Measurements from ENCODE around the gene FSCN2.
A peak's percentile ranks its signal among the peaks of the same experiment; 100 is the strongest.

Gene FSCN2

DNA sequence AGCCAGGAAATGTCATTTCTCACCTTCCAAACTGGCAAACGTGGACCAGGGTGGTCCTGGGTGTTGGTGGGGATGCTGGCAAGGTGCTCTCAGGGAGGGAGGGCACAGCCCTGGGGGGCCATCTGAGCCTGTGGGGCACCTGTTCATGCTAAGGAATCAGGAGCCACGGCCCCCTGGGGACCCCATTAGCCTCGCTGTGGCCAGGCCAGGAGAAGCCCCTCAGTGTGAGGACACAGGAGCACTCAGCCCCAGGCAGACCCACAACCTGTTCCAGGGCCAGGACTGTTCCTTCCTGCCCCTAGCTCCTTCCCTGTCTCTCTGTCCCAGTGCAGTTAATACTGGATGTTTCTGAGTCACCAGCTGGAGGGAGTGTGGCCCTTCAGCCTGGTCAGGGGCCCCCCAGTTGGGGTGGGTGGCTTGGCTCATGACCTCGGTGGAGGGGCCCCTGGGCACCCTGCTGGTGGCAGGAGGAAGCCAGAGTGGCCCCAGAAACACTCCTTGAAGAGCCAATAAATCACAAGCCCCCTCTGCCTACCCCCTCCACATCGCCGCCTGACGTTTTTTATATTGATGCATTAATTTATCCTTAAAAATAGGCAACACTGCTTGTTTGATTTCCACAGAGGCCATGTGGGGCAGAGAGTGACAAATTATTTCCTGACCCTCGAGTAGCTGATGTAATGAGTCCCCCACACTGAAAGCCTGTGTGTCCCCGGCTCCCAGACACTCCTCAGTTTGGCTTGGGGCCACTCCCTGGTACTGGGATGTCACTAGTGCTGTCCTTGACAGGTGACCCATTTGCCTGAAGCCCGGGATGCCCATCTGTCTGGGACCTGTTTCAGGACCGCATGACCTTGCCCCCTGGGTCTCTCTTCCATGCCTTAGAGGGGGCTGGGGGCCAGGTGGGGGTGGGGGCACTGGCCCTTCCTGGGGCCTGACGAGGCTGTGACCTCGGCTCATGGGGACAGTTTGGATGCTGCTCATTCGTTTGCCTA, 37.9 kb upstream of the FSCN2 start:
- no peak for DNase-seq

DNA sequence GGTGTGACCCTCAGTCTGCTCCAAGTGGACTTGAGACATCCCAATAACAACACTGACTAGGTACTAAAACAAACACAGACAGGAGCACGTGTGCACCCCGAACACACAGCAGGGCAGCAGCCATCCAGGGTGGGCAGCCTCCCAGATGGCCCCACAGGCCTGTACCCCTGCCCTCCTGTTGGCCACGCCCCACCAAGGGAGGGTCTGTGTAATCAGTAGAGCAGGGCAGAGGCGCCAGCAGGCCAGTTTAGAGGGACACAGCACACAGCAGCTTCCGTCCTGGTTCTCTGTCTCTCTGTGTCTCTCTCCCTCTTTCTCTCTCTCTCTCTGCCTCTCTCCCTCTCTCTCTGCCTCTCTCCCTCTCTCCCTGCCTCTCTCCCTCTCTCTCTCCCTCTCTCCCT, 37.0 kb upstream of the FSCN2 start:
- no peak for DNase-seq

DNA sequence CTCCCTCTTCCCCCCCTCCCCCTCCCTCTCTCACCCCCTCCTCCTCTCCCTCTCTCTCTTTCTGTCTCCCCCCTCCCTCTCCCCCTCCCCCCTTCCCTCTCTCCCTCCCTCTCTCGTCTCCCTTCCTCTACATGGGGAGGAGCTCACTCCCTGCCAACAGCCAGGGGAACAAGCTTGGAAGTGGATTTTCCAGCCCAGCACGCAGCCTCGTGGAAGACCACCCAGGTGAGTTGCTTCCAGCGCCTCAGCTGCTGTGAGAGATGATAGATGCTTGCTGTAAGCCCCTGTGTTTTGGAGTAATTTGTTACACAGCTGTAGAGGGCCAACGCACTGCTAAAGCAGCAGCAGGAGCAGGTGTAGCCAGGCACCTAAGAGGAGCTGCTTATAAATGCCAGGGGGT, 36.4 kb upstream of the FSCN2 start:
- DNase-seq = no peak

DNA sequence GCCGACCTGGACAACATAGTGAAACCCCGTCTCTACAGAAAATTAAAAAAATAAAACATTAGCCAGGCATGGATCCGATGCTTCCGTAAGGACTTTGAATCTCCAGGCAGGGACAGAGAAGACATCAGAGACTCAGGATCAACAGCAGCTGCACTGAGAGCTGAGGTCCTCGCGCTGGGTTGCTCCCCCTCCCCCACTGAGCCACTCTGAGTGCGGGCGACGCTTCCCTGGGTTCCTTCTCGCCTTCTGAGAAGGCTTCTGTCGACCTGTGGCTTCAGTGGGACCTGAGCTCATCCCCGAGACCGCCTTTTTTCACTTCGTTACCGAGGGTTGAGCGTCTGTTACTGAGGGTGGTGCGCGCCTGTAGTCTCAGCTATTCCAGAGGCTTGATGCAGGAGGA, 36.0 kb upstream of the FSCN2 start:
- no peak for DNase-seq

DNA sequence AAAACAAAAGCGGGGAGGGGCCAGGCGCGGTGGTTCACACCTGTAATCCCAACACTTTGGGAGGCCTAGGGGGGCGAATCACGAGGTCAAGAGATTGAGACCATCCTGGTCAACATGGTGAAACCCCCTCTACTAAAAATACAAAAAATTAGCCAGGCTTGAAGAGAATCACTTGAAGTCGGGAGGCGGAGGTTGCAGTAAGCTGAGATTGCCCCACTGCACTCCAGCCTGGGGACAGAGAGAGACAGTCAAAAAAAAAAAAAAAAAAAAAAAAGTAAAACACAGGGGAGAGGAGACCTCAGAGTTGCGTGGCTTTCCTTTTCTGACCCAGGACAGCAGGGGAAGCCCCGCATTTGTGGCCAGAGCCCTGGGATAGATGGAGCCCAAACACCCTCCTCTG, 35.5 kb upstream of the FSCN2 start:
- DNase-seq = no peak

DNA sequence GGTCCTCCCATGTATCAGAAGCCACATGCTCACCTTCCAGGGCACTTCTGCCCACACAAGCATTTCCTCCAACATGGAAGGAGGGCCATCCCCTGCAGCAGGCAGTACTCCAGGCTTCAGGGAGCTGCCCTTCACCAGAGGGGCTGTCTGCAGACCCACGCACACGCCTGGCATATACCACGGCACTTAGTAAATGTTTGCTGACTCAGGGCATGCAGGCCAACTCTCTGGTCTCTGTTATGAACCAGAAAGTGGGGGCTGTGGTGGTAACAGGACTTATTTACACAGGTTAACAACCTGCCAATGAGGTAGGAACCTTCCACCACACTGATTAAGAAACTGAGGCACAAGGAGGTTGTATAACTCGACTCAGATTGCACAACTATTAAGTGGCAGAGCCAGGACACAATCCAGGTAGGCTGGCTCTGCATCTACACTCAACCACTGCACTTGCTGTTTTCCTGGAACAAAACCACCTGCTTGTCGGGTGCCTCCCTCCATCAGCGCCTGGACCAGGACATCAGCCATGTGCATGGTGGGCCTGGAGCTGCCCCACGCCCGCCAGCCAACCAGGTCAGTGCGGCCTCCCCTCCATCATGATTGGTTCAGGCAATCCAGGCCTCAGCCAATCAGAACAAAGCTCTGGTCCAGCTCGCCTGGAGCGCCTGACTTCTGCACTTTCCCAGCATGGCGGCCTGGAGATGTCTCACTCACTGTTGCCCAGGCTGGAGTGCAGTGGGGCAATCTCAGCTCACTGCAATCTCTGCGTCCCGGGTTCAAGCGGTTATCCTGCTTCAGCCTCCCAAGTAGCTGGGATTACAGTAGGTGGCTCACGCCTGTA, 34.8 kb upstream of the FSCN2 start:
- DNase-seq = no peak

DNA sequence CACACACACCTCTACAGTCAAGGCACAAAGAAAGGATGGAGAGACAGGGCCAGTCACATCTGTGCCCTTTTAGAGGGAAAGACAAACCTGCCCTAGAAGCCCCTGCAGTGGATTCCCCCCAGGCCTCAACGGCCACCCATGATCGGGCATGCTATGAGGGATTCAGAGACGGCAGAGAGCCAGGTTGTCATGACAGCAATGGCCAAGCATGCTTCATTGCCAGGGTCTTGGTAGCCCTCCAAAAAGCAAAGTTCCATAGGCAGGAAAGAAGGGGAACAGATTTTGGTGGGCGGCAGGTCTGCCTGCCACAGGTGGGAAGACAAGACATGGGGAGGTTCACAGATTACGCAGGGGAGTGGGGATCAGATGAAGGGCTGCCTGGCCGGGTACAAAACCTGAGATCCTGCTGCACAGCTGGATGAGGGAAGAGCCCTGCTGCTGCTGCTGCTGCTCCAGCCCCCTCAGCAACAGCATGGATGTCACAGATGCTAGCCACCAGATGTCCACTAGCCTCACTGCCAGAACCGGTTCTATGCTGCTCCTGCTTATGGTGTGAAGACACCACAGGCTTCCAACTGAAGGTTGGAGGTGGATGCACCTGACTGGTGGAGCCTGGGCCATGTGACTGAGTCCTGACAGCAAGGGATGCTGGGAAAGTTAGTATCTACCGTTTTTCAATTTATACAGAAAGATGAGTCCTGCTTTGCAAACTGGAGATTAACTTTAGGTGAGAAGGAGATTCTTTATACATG, 33.4 kb upstream of the FSCN2 start:
- DNase-seq = no peak

DNA sequence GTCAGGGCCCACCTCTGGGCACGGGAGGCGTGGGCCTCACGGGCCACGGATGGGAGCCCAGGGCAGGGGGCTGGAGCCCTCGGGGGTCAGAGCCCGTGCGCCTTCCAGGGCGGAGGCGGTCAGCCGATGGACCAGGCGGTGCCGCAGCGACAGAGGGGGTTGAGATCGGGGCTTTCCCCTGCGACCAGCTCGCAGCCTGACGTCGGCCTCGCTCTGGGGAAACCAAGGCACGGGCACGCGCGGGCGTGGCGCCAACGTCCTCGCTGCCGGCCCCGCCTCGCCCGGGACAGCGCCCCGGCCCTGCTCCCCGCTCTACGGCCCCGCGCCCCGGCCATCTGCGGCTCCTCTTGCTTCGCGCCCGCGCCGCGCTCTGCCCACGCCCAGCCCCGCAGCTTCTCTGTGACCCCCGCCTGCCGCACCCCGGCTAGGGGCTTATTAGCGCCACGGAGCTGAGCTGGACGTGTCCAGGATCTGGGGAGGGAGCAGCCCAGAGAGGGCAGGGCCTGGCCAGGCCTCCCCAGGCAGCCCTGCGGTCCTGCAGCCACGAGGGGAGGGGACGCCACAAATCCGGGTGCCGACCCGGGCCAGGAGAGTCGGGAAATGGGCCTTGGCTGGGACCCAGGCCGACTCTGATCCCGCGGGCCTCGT, 29.1 kb upstream of the FSCN2 start:
- DNase-seq = no peak

DNA sequence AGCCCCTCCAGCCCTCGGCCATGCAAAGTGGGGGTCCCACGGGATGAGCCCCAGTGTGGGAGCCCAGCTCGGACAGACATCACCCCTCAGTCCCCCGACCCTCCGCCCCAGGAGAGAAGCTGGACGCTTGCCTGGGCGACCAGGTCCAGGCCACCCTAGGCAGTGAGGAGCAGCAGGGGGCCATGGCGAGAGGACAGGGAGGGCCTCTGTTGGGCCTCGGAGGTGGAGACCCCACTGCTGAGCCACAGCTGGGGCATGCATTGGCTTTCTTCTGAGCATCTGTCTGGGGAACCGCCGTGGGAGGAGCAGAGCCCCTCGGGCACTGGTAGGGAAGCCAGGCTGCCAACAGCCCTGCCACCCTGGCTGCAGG, 28.6 kb upstream of the FSCN2 start:
- no peak for DNase-seq

DNA sequence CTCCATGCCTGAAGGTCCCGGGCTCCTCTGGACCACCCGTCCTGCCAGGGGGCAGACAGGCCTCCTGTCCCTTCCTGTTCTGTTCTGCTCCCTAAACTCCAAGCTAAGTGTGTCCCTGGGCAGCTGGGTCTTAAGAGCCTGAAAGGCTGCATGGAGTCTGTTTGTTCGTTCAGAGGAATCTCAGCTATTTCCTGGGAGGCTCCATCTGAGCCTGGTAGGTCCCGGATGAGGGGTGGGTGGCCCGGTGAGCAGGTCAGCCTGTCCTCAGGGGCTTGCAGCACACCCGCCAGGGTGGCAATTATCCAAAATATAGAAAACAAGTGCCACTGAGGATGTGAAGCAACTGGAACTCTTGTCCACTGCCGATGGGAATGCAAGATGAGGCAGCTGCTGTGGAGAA, 28.1 kb upstream of the FSCN2 start:
- DNase-seq = no peak

DNA sequence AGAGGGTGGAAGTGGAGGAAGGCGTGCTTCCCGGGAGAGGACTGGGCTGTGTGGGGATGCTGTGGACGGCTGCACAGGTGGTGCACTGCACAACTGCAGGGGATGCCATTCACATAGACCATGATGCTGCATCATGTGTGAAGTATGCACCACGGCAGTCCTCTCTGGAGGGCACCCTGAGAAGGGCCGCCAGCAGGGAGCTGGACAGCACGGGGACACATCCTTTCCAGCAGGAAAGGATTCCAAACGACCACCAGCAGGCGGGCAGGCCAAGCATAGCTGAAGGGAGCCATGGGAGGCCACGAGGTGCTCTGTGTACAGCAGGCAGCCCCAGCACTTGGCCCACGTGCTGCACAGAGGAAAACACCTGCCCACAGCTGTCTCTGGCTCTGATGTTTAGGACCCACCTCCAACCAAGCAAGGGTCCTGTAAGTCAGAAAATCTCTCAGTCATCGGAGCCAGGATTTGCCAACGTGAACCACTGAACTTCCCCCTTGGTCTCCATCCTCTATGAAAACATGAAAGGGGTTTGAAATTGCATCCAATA, 25.6 kb upstream of the FSCN2 start:
- no peak for DNase-seq

DNA sequence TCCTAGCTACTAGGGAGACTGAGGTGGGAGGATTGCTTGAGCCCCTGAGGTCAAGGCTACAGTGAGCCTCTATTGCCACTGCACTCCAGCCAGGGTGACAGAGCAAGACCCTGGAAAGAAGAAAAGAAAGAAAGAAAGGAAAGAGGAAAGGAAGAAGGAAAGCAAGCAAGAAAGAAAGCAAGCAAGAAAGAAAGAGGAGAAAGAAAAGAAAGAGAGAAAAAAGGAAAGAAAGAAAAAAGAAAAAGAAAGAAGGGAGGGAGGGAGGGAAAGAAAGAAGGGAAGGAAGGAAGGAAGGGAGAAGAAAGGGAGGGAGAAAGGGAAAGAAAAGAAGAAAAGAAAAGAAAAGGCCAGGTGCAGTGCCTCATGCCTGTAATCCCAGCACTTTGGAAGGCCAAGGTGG, 24.6 kb upstream of the FSCN2 start:
- no peak for DNase-seq

DNA sequence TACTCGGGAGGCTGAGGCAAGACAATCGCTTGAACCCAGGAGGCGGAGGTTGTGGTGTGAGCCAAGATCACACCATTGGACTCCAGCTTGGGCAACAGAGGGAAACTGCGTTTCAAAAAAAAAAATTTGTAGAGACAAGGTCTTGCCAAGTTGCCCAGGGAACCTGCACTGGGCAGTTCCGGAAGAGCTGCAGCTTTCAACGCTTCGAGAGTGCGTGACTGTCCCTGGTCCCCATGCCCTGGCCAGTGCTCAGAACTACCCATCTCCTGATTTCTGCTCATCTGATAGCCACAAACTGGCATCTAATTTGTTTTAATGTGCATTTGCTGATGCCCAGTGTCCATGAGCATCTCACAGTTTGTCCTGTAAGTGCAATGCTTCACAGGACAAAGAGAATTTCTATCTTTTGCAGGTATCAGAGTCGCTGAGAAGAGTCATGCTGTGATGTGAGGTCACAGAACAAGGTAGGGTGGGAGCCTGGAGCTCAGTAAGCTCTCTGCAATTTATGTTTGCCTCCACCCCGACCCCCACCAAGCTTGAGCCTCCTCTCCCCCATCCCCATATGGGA, 19.5 kb upstream of the FSCN2 start:
- no peak for DNase-seq

DNA sequence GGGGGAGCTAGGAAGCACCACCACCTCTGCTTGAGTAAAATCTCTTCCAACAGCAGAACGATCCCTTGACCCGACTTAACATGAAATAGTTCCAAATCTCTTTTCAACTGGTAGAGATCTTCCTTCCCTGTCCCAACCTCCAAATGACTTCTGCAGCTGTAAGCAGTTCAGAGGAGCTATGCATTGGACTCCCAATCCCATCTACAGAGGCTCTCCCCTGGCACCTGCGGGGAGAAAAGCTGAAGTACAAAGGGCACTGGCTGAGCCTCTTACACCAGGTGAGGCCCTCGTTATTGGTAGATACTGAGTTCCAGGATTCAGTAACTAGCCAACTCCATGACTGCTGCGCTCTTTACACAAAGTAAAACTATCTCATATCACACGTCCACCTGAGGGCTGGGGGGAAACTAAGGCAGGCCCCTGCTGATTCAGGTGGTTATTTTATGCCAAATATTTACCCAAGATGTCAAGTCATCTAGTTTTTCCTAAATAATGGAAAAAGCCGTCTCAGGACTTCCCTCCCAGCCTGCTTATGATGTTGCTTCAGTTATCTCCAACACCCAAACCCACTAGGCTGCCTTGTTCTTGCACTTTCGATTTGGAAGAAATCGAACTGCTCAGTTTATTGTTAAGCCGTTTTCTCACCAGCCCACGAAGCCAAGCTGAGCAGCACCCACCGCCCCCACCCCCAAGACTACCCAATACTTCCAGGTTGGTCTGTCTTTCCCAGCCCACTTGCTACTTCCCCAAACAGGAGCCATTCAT, 18.8 kb upstream of the FSCN2 start:
- DNase-seq = no peak

DNA sequence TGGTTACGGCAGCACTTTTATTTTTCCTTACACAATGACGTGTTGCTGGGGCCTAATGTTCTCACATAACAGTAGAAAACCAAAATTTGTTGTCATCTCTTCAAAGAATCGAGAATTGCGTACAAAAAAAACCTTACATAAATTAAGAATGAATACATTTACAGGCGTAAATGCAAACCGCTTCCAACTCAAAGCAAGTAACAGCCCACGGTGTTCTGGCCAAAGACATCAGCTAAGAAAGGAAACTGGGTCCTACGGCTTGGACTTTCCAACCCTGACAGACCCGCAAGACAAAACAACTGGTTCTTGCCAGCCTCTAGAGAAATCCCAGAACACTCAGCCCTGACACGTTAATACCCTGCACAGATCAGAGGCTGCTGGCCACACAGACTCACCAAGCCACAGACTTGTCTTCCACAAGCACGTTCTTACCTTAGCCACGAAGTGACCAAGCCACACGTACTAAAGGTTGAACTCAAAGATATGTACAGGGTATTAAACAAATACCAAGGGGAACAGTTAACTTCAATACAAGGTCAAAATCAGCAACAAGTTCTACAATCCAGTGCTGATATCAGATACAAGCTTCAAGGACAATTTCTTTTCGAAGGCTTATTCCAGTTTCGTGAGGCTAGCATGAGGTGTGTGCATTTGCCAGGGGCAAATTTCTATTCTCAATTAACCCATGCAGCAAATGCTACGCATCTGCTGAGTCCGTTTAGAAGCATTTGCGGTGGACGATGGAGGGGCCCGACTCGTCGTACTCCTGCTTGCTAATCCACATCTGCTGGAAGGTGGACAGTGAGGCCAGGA, 18.0 kb upstream of the FSCN2 start:
- DNase-seq = no peak

DNA sequence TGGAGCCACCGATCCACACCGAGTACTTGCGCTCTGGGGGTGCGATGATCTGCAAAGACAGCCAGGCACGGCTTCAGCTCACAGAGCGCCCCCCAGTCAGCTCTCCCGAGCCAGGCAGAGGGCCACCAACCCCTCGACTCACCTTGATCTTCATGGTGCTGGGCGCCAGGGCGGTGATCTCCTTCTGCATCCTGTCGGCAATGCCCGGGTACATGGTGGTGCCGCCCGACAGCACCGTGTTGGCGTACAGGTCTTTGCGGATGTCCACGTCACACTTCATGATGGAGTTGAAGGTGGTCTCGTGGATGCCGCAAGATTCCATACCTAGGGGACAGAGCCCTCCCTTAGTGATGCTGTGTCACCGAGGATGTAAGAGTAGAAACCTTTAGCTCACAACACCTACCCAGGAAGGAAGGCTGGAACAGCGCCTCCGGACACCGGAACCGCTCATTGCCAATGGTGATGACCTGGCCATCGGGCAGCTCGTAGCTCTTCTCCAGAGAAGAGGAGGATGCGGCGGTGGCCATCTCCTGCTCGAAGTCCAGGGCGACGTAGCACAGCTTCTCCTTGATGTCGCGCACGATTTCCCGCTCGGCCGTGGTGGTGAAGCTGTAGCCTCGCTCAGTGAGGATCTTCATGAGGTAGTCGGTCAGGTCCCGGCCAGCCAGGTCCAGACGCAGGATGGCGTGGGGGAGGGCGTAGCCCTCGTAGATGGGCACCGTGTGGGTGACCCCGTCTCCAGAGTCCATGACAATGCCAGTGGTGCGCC, 17.2 kb upstream of the FSCN2 start:
- DNase-seq = peak; percentile 33

DNA sequence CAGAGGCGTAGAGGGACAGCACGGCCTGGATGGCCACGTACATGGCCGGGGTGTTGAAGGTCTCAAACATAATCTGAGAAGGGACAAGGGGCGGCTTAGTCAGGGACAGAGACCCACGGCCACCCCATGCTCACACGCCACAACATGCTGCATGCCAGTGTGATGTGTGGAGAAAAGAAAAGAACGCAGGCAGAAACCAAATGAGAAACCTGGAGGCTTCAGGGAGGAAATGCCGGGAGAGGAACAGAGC, 16.7 kb upstream of the FSCN2 start:
- DNase-seq = no peak

DNA sequence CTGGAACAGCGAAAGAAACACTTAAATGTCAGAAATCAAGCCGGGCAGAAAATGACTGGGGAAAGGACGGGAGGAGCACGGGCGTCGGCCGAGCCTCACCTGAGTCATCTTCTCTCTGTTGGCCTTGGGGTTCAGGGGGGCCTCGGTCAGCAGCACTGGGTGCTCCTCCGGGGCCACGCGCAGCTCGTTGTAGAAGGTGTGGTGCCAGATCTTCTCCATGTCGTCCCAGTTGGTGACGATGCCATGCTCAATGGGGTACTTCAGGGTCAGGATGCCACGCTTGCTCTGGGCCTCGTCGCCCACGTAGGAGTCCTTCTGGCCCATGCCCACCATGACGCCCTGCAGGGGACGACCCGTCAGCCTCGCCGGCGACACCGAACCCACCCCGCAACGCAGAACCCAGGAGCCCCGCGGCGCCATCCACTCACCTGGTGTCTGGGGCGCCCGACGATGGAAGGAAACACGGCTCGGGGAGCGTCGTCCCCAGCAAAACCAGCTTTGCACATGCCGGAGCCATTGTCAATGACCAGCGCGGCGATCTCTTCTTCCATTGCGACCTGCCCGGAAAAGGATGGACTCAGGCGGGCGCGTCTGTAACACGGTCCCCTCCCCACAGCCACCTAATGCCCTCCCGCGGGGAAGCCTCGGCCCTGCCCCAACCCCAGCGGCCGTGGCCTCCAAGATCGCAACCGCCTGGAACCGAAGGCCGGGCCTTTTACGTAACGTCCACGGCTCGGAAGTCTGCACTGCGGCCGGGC, 16.2 kb upstream of the FSCN2 start:
- DNase-seq = no peak
